H1 (cell line): Measurements from ENCODE around the gene APOL6. TPM values are rescaled to one million over a fixed set of nuclear protein-coding genes. Genes with fewer than 3 reads are reported as not detected.

Source experiments
- CTCF ChIA-PET: fragments of 300-600 bp; sonication (Branson Sonifier 250); formaldehyde crosslinking; loops from one replicate; lab custom pipeline; 2021; ENCODE audit not compliant: partially characterized antibody; lab: Charles Lee
- POLR2A ChIA-PET: fragments of 300-600 bp; sonication (Branson Sonifier 250); formaldehyde crosslinking; loops from one replicate; lab custom pipeline; 2021; ENCODE audit warnings: inconsistent platforms; ENCODE audit not compliant: partially characterized antibody; lab: Charles Lee
- DNase-seq, 2 experiments: peaks; one replicate each; pipeline versions ENCODE4 v3.0.0 to v3.0.0-alpha.2; 2010 to 2022; ENCODE audit warnings: low spot score in 2 of 2, low read depth in 1 of 2, mixed read lengths in 1 of 2
- FAIRE-seq: peaks from 2 replicates; lab custom pipeline; 2011; peaks lifted over from hg19 to GRCh38; lab: Jason Lieb, UNC
- H2AFZ ChIP-seq: 2 replicates; pipeline ENCODE4 v1.8.1; 2012; ENCODE audit warnings: low read length, inconsistent platforms
- H2AK5ac ChIP-seq: 2 replicates; pipeline ENCODE4 v1.6.1; 2013; ENCODE audit warnings: low read depth, low read length
- H2BK120ac ChIP-seq: replicated peaks from 2 replicates; pipeline ENCODE3; 2013; ENCODE audit warnings: low read depth, low read length, inconsistent platforms
- H2BK12ac ChIP-seq: 2 replicates; pipeline ENCODE4 v1.6.1; 2013; ENCODE audit warnings: low read depth, low read length
- H2BK15ac ChIP-seq: 2 replicates; pipeline ENCODE4 v1.6.1; 2013; ENCODE audit warnings: low read length
- H2BK20ac ChIP-seq: 2 replicates; pipeline ENCODE4 v1.6.1; 2013; ENCODE audit warnings: low read length
- H2BK5ac ChIP-seq: 2 replicates; pipeline ENCODE4 v1.6.1; 2013; ENCODE audit warnings: low read depth, low read length
- H3K14ac ChIP-seq: 2 replicates; pipeline ENCODE4 v1.6.1; 2013; ENCODE audit warnings: inconsistent platforms; ENCODE audit not compliant: insufficient read length
- H3K18ac ChIP-seq: 2 replicates; pipeline ENCODE4 v1.6.1; 2013; ENCODE audit warnings: low read length; ENCODE audit errors: extremely low read depth
- H3K23ac ChIP-seq: 2 replicates; pipeline ENCODE4 v1.6.1; 2013; ENCODE audit warnings: inconsistent platforms; ENCODE audit not compliant: insufficient read length
- H3K23me2 ChIP-seq: 2 replicates; pipeline ENCODE4 v1.6.1; 2013; ENCODE audit warnings: low read depth, low read length
- H3K27ac ChIP-seq: 2 replicates; pipeline ENCODE4 v1.6.1; 2011; ENCODE audit warnings: low read depth, low read length, inconsistent platforms
- H3K27me3 ChIP-seq, 4 experiments: replicated peaks in 1 of 4; 1 replicate in 1 of 4; 2 replicates in 3 of 4; pipeline versions ENCODE4 v1.6.1 to v1.8.1; 2011 to 2013; ENCODE audit warnings: low read length in 3 of 4, mild to moderate bottlenecking in 3 of 4, inconsistent platforms in 2 of 4, mixed read lengths in 2 of 4, moderate library complexity in 1 of 4; ENCODE audit not compliant: control insufficient read depth in 3 of 4, insufficient read depth in 3 of 4; ENCODE audit errors: extremely low read depth in 1 of 4
- H3K36me3 ChIP-seq, 4 experiments: 2 replicates each; pipeline versions ENCODE4 v1.6.1 to v1.8.1; 2011 to 2013; ENCODE audit warnings: mild to moderate bottlenecking in 4 of 4, low read length in 3 of 4, moderate library complexity in 2 of 4, control low read depth in 1 of 4, inconsistent platforms in 1 of 4; ENCODE audit not compliant: insufficient read depth in 4 of 4, control insufficient read depth in 2 of 4
- H3K4ac ChIP-seq: replicated peaks from 2 replicates; pipeline ENCODE3; 2013; ENCODE audit warnings: low read length, low read depth, mixed read lengths, inconsistent platforms; ENCODE audit not compliant: insufficient read length
- H3K4me1 ChIP-seq, 4 experiments: replicated peaks in 1 of 4; 1 replicate in 1 of 4; 2 replicates in 3 of 4; pipeline versions ENCODE4 v1.6.1 to v1.8.1; 2011 to 2013; ENCODE audit warnings: low read length in 3 of 4, inconsistent platforms in 2 of 4, mixed read lengths in 1 of 4; ENCODE audit not compliant: insufficient read depth in 4 of 4, control insufficient read depth in 3 of 4
- H3K4me2 ChIP-seq, 2 experiments: 2 replicates each; pipeline versions ENCODE4 v1.6.1 to v1.8.1; 2011 to 2013; ENCODE audit warnings: low read depth in 2 of 2, low read length in 2 of 2, control low read depth in 1 of 2, inconsistent platforms in 1 of 2, mild to moderate bottlenecking in 1 of 2; ENCODE audit not compliant: insufficient read depth in 1 of 2
- H3K4me3 ChIP-seq, 4 experiments: fragments of 200-600, 300-600 bp in 1 of 4; sonication (generic), shearing (Covaris generic), sonication (Bioruptor Twin) in 1 of 4; 2 replicates each; pipeline versions ENCODE4 v1.5.1 to v1.8.1; 2011 to 2016; ENCODE audit warnings: low read length in 4 of 4, low read depth in 3 of 4, control low read depth in 2 of 4, inconsistent platforms in 2 of 4, mild to moderate bottlenecking in 2 of 4, mixed read lengths in 1 of 4, moderate library complexity in 1 of 4; ENCODE audit not compliant: insufficient read depth in 2 of 4; ENCODE audit errors: extremely low read depth in 1 of 4
- H3K56ac ChIP-seq: replicated peaks from 2 replicates; pipeline ENCODE3; 2013; ENCODE audit warnings: low read depth, mild to moderate bottlenecking, mixed read lengths, low read length, inconsistent platforms; ENCODE audit not compliant: insufficient read length
- H3K79me1 ChIP-seq: 2 replicates; pipeline ENCODE4 v1.6.1; 2013; ENCODE audit warnings: low read depth, low read length, control low read depth
- H3K79me2 ChIP-seq, 2 experiments: 2 replicates each; pipeline versions ENCODE4 v1.6.1 to v1.8.1; 2012 to 2013; ENCODE audit warnings: low read length in 2 of 2, mild to moderate bottlenecking in 2 of 2, inconsistent platforms in 1 of 2; ENCODE audit not compliant: insufficient read depth in 2 of 2, control insufficient read depth in 1 of 2
- H3K9ac ChIP-seq, 4 experiments: replicated peaks in 1 of 4; 1 replicate in 1 of 4; 2 replicates in 3 of 4; pipeline versions ENCODE4 v1.6.1 to v1.8.1; 2011 to 2013; ENCODE audit warnings: low read depth in 3 of 4, low read length in 3 of 4, control low read depth in 2 of 4, mild to moderate bottlenecking in 2 of 4, moderate library complexity in 2 of 4, inconsistent platforms in 1 of 4; ENCODE audit errors: extremely low read depth in 1 of 4
- H3K9me3 ChIP-seq, 2 experiments: 2 replicates each; pipeline versions ENCODE4 v1.6.1 to v1.8.1; 2012 to 2013; ENCODE audit warnings: mild to moderate bottlenecking in 2 of 2, moderate library complexity in 2 of 2, control low read depth in 1 of 2, inconsistent platforms in 1 of 2, low read depth in 1 of 2, low read length in 1 of 2, mixed read lengths in 1 of 2; ENCODE audit not compliant: insufficient read depth in 2 of 2
- H4K20me1 ChIP-seq, 2 experiments: replicated peaks in 1 of 2; 2 replicates each; pipeline versions ENCODE3 to v1.8.1; 2011 to 2013; ENCODE audit warnings: inconsistent platforms in 2 of 2, low read length in 2 of 2, mild to moderate bottlenecking in 1 of 2; ENCODE audit not compliant: insufficient read depth in 2 of 2, control insufficient read depth in 1 of 2
- H4K5ac ChIP-seq: 2 replicates; pipeline ENCODE4 v1.6.1; 2013; ENCODE audit warnings: low read length, low read depth, mixed read lengths, inconsistent platforms; ENCODE audit not compliant: insufficient read length
- H4K8ac ChIP-seq: 2 replicates; pipeline ENCODE4 v1.8.0; 2013; ENCODE audit warnings: mild to moderate bottlenecking, moderate library complexity, low read length, inconsistent platforms; ENCODE audit not compliant: insufficient read depth; ENCODE audit errors: extremely low read depth
- H4K91ac ChIP-seq: replicated peaks from 2 replicates; pipeline ENCODE3; 2013; ENCODE audit warnings: low read length, mixed read lengths, inconsistent platforms; ENCODE audit not compliant: insufficient read length
- CBX8 ChIP-seq: fragments of 300-800, 300-1000 bp; sonication (generic); IDR thresholded peaks from 2 replicates; pipeline ENCODE4 v1.7.1; 2016; ENCODE audit warnings: low read depth, low read length, borderline replicate concordance
- CTBP2 ChIP-seq: IDR thresholded peaks from 2 replicates; pipeline ENCODE4 v1.7.0; 2011; ENCODE audit warnings: borderline replicate concordance, mild to moderate bottlenecking, moderate library complexity, mixed read lengths, low read length; ENCODE audit not compliant: insufficient read depth, insufficient read length
- HDAC2 ChIP-seq, 2 experiments: fragments of 300-600 bp in 1 of 2; sonication (generic) in 1 of 2; IDR thresholded peaks; 2 replicates each; pipeline ENCODE4 v1.6.1; 2011 to 2012; ENCODE audit warnings: low read depth in 2 of 2, low read length in 2 of 2, mild to moderate bottlenecking in 2 of 2, moderate library complexity in 2 of 2, borderline replicate concordance in 1 of 2, inconsistent platforms in 1 of 2
- SP2 ChIP-seq: IDR thresholded peaks from 2 replicates; pipeline ENCODE4 v1.6.1; 2012; ENCODE audit warnings: mild to moderate bottlenecking, low read length, inconsistent platforms
- SRF ChIP-seq: IDR thresholded peaks from 2 replicates; pipeline ENCODE4 v1.6.1; 2011; ENCODE audit warnings: mild to moderate bottlenecking, low read depth, low read length, moderate library complexity
- WGBS, 2 experiments: shearing (Covaris generic) in 1 of 2; methylation state at CpG; one replicate each; pipeline versions ENCODE4 v1.1.6 to v1.1.7; 2013 to 2015; ENCODE audit warnings: low lambda C conversion rate in 2 of 2, mixed read lengths in 2 of 2, inconsistent platforms in 1 of 2, low coverage in 1 of 2, missing lambda C conversion rate in 1 of 2; ENCODE audit not compliant: insufficient replicate concordance in 2 of 2, insufficient coverage in 1 of 2, insufficient read length in 1 of 2; ENCODE audit errors: extremely low coverage in 1 of 2, missing lambda C conversion rate in 1 of 2; 5-methylcytosine and 5-hydroxymethylcytosine counted together
- polyA plus RNA-seq, 7 experiments: library from polyadenylated mRNA; depleted of rRNA in 3 of 7; stranded (reverse) in 5 of 7; unstranded in 2 of 7; fragments of >200 nt in 5 of 7; fragments of 200-250 nt in 2 of 7; gene quantifications; 1 replicate in 5 of 7; 2 replicates in 1 of 7; 4 replicates in 1 of 7; pipeline versions ENCODE4 v1.2.1 to v1.2.3, GENCODE V29; 2011 to 2013; ENCODE audit warnings: missing spikeins in 2 of 7, mixed read lengths in 2 of 7
- total RNA-seq: library from RNA; stranded (reverse); fragmentation: NEBNext Ultra II Directional; extraction: Animal tissue kit (Norgen Biotek cat#: 25700); gene quantifications from 2 replicates; pipeline ENCODE4 v1.2.1, GENCODE V29; 2021

APOL6 gene
- total and polyA plus RNA-seq, 2 of the 8 experiments (the other 6 are each of a cell fraction or from before 2014, with no cell fraction given): 0.06 to 0.13 TPM

DNA sequence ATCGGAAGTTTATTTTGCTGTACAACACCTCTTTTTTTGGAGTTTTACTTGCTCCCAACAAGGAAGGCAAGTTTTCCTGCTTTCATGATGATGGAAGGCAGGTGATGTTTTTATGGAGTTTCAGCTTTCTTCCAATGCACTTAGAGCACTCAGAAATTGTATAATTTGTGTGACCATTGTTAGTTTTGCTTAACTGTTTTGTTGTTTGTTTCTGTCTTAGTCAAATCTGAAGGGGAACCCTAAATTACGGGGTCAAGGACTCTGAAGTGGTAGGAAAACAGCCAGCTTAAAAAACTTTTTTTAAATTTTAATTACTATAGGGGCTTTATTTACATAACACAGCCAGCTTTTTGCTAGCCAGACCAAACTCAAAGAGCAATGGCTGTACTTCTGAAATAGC, 14.7 kb downstream of the APOL6 start:
- CTCF ChIA-PET: interaction anchor here (0.5 to 2.5 kb wide), 7 partner anchors 14 to 518 kb away, joined by 3 to 12 read pairs (median 3); no protein-coding TSS in a partner anchor

More for the DNA sequence above, 14.7 kb downstream of the APOL6 start:
- Histone ChIP-seq H3K79me2 (no peaks in the 10 kb centered on the region), H3K4ac (no peak overlapping the region), H2BK15ac (no peak overlapping the region), H3K18ac (no peak overlapping the region), H2AK5ac (no peak overlapping the region), H3K14ac (no peak overlapping the region), H2BK20ac (no peak overlapping the region), H4K5ac (peak overlapping the region; percentile 67), H3K36me3 (peaks cover 0 to 11% (median 1%) of the 10 kb centered on the region in 4 experiments; a peak in 2 of 8 replicates), H4K20me1 (no peaks in the 10 kb centered on the region), H2BK120ac (no peak overlapping the region), H3K4me2 (peak overlapping the region; percentile 13 to 17; a peak in 2 of 4 replicates), H3K56ac (no peak overlapping the region), H4K8ac (no peak overlapping the region), H2AFZ (no peak overlapping the region), H2BK5ac (no peak overlapping the region), H4K91ac (no peak overlapping the region), H2BK12ac (no peak overlapping the region), H3K4me3 (peak overlapping the region in 1 of 4 experiments; percentile 26; a peak in 1 of 8 replicates), H3K27me3 (no peaks in the 10 kb centered on the region), H3K4me1 (peaks cover 0 to 10% (median 4%) of the 10 kb centered on the region in 4 experiments; a peak in 2 of 7 replicates), H3K23ac (no peak overlapping the region), H3K9ac (no peak overlapping the region), H3K27ac (no peak overlapping the region), H3K9me3 (peaks cover 29% of the 10 kb centered on the region in 2 experiments), H3K79me1 (no peaks in the 10 kb centered on the region), H3K23me2 (no peaks in the 10 kb centered on the region)
- 56% methylated on average over 2 of the region's 2 CpGs; no CpG with 5 or more reads in 1 of the 2 experiments for WGBS, 2 experiments
- POLR2A ChIA-PET: interaction anchor here (0.6 to 1.0 kb wide), 3 partner anchors 27 to 549 kb away, joined by 3 read pairs; no protein-coding TSS in a partner anchor
- no peak for DNase-seq
- TF ChIP-seq CBX8 (no peak), SRF (no peak), HDAC2 (IDR thresholded peaks at IDR 0.05; ENCODE audit: borderline replicate concordance in 1 of 2, low read depth in 2 of 2, low read length in 2 of 2) (no peak), CTBP2 (no peak), SP2 (no peak)
- FAIRE-seq: no peak
